HCT116 (cell line): Measurements from ENCODE around the gene NSUN3.

ENCODE experiments used
- CEBPB ChIP-seq: IDR thresholded peaks from 2 replicates; pipeline ENCODE4 v1.6.1; 2012; ENCODE audit warnings: low read depth
- CTCF ChIP-seq, 3 experiments: fragments of 200-600 bp in 1 of 3; sonication (generic) in 1 of 3; IDR thresholded peaks in 2 of 3; conservative IDR thresholded peaks in 1 of 3; 2 replicates each; pipeline ENCODE4 v1.5.1; 2012 to 2017; ENCODE audit warnings: low read depth in 2 of 3, low read length in 2 of 3, antibody characterized with exemption in 1 of 3, borderline replicate concordance in 1 of 3, control low read depth in 1 of 3, mild to moderate bottlenecking in 1 of 3, mixed read lengths in 1 of 3, mixed run types in 1 of 3, moderate library complexity in 1 of 3; ENCODE audit not compliant: insufficient read depth in 1 of 3
- EGR1 ChIP-seq: IDR thresholded peaks from 2 replicates; pipeline ENCODE4 v1.6.1; 2012; ENCODE audit warnings: low read depth
- ELF1 ChIP-seq: IDR thresholded peaks from 2 replicates; pipeline ENCODE4 v1.6.1; 2012; ENCODE audit warnings: low read depth, borderline replicate concordance
- EZH2 ChIP-seq: fragments of 200-600 bp; sonication (generic); IDR thresholded peaks from 2 replicates; pipeline ENCODE4 v1.6.1; 2017; ENCODE audit warnings: antibody characterized with exemption, mixed run types
- EZH2phosphoT487 ChIP-seq: fragments of 200-600 bp; IDR thresholded peaks from 2 replicates; pipeline ENCODE4 v1.6.1; 2018; ENCODE audit warnings: antibody characterized with exemption, borderline replicate concordance
- FOSL1 ChIP-seq: IDR thresholded peaks from 2 replicates; pipeline ENCODE4 v1.6.1; 2012; ENCODE audit warnings: low read depth
- JUND ChIP-seq: IDR thresholded peaks from 2 replicates; pipeline ENCODE4 v1.6.1; 2012
- MAX ChIP-seq: IDR thresholded peaks from 2 replicates; pipeline ENCODE4 v1.6.1; 2012
- POLR2A ChIP-seq: IDR thresholded peaks from 2 replicates; pipeline ENCODE4 v1.7.0; 2011; ENCODE audit warnings: borderline replicate concordance; ENCODE audit not compliant: insufficient read depth, insufficient read length; ENCODE audit errors: extremely low read depth
- POLR2AphosphoS5 ChIP-seq: IDR thresholded peaks from 2 replicates; pipeline ENCODE4 v1.6.1; 2011; ENCODE audit warnings: mild to moderate bottlenecking, low read depth, low read length, moderate library complexity
- SIN3A ChIP-seq: IDR thresholded peaks from 2 replicates; pipeline ENCODE4 v1.6.1; 2012; ENCODE audit warnings: low read depth
- ZFX ChIP-seq: fragments of 450-650 bp; IDR thresholded peaks from 2 replicates; pipeline ENCODE4 v1.6.1; 2017
- TF ChIP-seq, protein P1 (sequence below): IDR thresholded peaks from 2 replicates; pipeline ENCODE4 v1.6.1; 2012; ENCODE audit warnings: low read depth

GRCh38 chr3:94114666-94115065 lies 51.8 kb downstream of the NSUN3 start:
- TF ChIP-seq SIN3A (no peak), CTCF (IDR thresholded peaks at IDR 0.05 in 2 of 3, conservative IDR thresholded peaks at IDR 0.05 in 1 of 3; ENCODE audit: borderline replicate concordance in 1 of 3, insufficient read depth in 1 of 3, low read depth in 2 of 3, low read length in 2 of 3) (no peak), MAX (no peak), POLR2AphosphoS5 (no peak), EGR1 (no peak), ZFX (no peak), EZH2phosphoT487 (no peak), ELF1 (no peak), FOSL1 (no peak), CEBPB (no peak), POLR2A (no peak), JUND (no peak), EZH2 (no peak)
- TF ChIP-seq, protein P1, sequence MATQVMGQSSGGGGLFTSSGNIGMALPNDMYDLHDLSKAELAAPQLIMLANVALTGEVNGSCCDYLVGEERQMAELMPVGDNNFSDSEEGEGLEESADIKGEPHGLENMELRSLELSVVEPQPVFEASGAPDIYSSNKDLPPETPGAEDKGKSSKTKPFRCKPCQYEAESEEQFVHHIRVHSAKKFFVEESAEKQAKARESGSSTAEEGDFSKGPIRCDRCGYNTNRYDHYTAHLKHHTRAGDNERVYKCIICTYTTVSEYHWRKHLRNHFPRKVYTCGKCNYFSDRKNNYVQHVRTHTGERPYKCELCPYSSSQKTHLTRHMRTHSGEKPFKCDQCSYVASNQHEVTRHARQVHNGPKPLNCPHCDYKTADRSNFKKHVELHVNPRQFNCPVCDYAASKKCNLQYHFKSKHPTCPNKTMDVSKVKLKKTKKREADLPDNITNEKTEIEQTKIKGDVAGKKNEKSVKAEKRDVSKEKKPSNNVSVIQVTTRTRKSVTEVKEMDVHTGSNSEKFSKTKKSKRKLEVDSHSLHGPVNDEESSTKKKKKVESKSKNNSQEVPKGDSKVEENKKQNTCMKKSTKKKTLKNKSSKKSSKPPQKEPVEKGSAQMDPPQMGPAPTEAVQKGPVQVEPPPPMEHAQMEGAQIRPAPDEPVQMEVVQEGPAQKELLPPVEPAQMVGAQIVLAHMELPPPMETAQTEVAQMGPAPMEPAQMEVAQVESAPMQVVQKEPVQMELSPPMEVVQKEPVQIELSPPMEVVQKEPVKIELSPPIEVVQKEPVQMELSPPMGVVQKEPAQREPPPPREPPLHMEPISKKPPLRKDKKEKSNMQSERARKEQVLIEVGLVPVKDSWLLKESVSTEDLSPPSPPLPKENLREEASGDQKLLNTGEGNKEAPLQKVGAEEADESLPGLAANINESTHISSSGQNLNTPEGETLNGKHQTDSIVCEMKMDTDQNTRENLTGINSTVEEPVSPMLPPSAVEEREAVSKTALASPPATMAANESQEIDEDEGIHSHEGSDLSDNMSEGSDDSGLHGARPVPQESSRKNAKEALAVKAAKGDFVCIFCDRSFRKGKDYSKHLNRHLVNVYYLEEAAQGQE: no peak
